Skeletal muscle tissue (tissue), 4 donors: ENCODE data around the gene RARA. TPM values are rescaled to one million over a fixed set of nuclear protein-coding genes. Genes with fewer than 3 reads are reported as not detected.
"Not testable (repeated sequence)": the region's sequence is repeated elsewhere in the genome, so short reads cannot be mapped to it uniquely, and the experiment has no call there.

ENCODE experiments used
- H3K27ac ChIP-seq: one replicate; pipeline ENCODE4 v1.7.0; 2013; ENCODE audit warnings: mild to moderate bottlenecking, low read depth, low read length, inconsistent platforms
- H3K27me3 ChIP-seq, 3 donors: one replicate each; pipeline ENCODE4 v1.7.0; 2013; ENCODE audit warnings: low read length in 3 of 3; ENCODE audit not compliant: control insufficient read depth in 3 of 3, insufficient read depth in 3 of 3
- H3K36me3 ChIP-seq, 3 donors: one replicate each; pipeline ENCODE4 v1.7.0; 2013; ENCODE audit warnings: low read length in 3 of 3; ENCODE audit not compliant: control insufficient read depth in 3 of 3, insufficient read depth in 3 of 3
- H3K4me1 ChIP-seq, 3 donors: one replicate each; pipeline ENCODE4 v1.7.0; 2013; ENCODE audit warnings: low read length in 3 of 3, mild to moderate bottlenecking in 3 of 3; ENCODE audit not compliant: control insufficient read depth in 3 of 3, insufficient read depth in 3 of 3
- H3K4me3 ChIP-seq, 3 donors: one replicate each; pipeline ENCODE4 v1.7.0; 2013; ENCODE audit warnings: low read length in 3 of 3
- H3K9ac ChIP-seq, 3 donors: one replicate each; pipeline ENCODE4 v1.7.0; 2013; ENCODE audit warnings: low read length in 3 of 3, mild to moderate bottlenecking in 3 of 3, moderate library complexity in 2 of 3, low read depth in 1 of 3
- H3K9me3 ChIP-seq, 3 donors: one replicate each; pipeline ENCODE4 v1.7.0; 2013; ENCODE audit warnings: low read length in 3 of 3; ENCODE audit not compliant: control insufficient read depth in 3 of 3
- total RNA-seq: library from RNA; depleted of rRNA; stranded (reverse); fragments of >200 nt; gene quantifications from one replicate; pipeline ENCODE4 v1.2.3, GENCODE V29; 2014
- donor health status: Osteomylitis.

Gene RARA
- total RNA-seq, 1 donor from 2014 or later = 17.2 TPM

- H3K27me3 ChIP-seq, H3K9me3 ChIP-seq, H3K36me3 ChIP-seq, H3K4me1 ChIP-seq, H3K4me3 ChIP-seq, H3K9ac ChIP-seq, H3K27ac ChIP-seq: not testable (repeated sequence)
Measured at GRCh38 chr17:40372644-40373043, 63.7 kb downstream of the RARA start.

GRCh38 chr17:40373324-40373723 is 64.3 kb downstream of the RARA start:
- no peaks in the 10 kb centered on the region for H3K36me3 ChIP-seq
- H3K27ac ChIP-seq = no peak overlapping the region
- no peaks in the 10 kb centered on the region for H3K27me3 ChIP-seq
- no peaks in the 10 kb centered on the region for H3K9me3 ChIP-seq
- no peak overlapping the region for H3K9ac ChIP-seq
- no peaks in the 10 kb centered on the region for H3K4me1 ChIP-seq
- H3K4me3 ChIP-seq = no peak overlapping the region

- H3K36me3 ChIP-seq = no peaks in the 10 kb centered on the region
- H3K27ac ChIP-seq = no peak overlapping the region
- no peaks in the 10 kb centered on the region for H3K4me1 ChIP-seq
- no peaks in the 10 kb centered on the region for H3K9me3 ChIP-seq
- no peaks in the 10 kb centered on the region for H3K27me3 ChIP-seq
- no peak overlapping the region for H3K4me3 ChIP-seq
- H3K9ac ChIP-seq = no peak overlapping the region
Measured at GRCh38 chr17:40373999-40374398, 65.0 kb downstream of the RARA start.

GRCh38 chr17:40374821-40375498 is 66.0 kb downstream of the RARA start:
- Histone ChIP-seq H3K9me3 (no peaks in the 10 kb centered on the region), H3K9ac (no peak overlapping the region), H3K27ac (no peak overlapping the region), H3K4me1 (no peaks in the 10 kb centered on the region), H3K27me3 (no peaks in the 10 kb centered on the region), H3K4me3 (no peak overlapping the region), H3K36me3 (no peaks in the 10 kb centered on the region)

- H3K27ac ChIP-seq, H3K4me1 ChIP-seq, H3K4me3 ChIP-seq, H3K27me3 ChIP-seq, H3K9ac ChIP-seq, H3K9me3 ChIP-seq, H3K36me3 ChIP-seq: not testable (repeated sequence)
Measured at GRCh38 chr17:40375786-40376185, 66.8 kb downstream of the RARA start.

- H3K9ac ChIP-seq, H3K9me3 ChIP-seq, H3K27ac ChIP-seq, H3K4me3 ChIP-seq, H3K4me1 ChIP-seq, H3K36me3 ChIP-seq, H3K27me3 ChIP-seq: not testable (repeated sequence)
Measured at GRCh38 chr17:40376541-40376940, 67.6 kb downstream of the RARA start.

- Histone ChIP-seq H3K27me3 (peaks cover 0 to 4% (median 0%) of the 10 kb centered on the region in 3 donors), H3K27ac (no peak overlapping the region), H3K36me3 (no peaks in the 10 kb centered on the region), H3K4me3 (no peak overlapping the region), H3K9me3 (no peaks in the 10 kb centered on the region), H3K4me1 (no peaks in the 10 kb centered on the region), H3K9ac (no peak overlapping the region)
Measured at GRCh38 chr17:40377832-40378231, 68.9 kb downstream of the RARA start.

- H3K27me3 ChIP-seq = peaks cover 0 to 4% (median 0%) of the 10 kb centered on the region in 3 donors
- no peaks in the 10 kb centered on the region for H3K36me3 ChIP-seq
- no peaks in the 10 kb centered on the region for H3K4me1 ChIP-seq
- H3K9me3 ChIP-seq = no peaks in the 10 kb centered on the region
- H3K4me3 ChIP-seq = no peak overlapping the region
- H3K9ac ChIP-seq = no peak overlapping the region
- no peak overlapping the region for H3K27ac ChIP-seq
Measured at GRCh38 chr17:40378966-40379365, 70.0 kb downstream of the RARA start.

GRCh38 chr17:40382251-40382650 is 73.3 kb downstream of the RARA start:
- Histone ChIP-seq H3K4me1 (no peaks in the 10 kb centered on the region), H3K36me3 (no peaks in the 10 kb centered on the region), H3K27ac (no peak overlapping the region), H3K4me3 (no peak overlapping the region), H3K9me3 (no peaks in the 10 kb centered on the region), H3K27me3 (peaks cover 0 to 4% (median 0%) of the 10 kb centered on the region in 3 donors), H3K9ac (no peak overlapping the region)

GRCh38 chr17:40386555-40386954 is 77.6 kb downstream of the RARA start:
- not testable (repeated sequence) for H3K4me1 ChIP-seq, H3K9me3 ChIP-seq, H3K27me3 ChIP-seq, H3K9ac ChIP-seq, H3K36me3 ChIP-seq, H3K27ac ChIP-seq, H3K4me3 ChIP-seq
